GM12878 (cell line): ENCODE data around the gene DEF6. TPM values are rescaled to one million over a fixed set of nuclear protein-coding genes. Genes with fewer than 3 reads are reported as not detected.

ENCODE experiments used
- ATAC-seq: fragments of 200-7000 bp; cut with Tn5 transposase; 3 replicates; pipeline ENCODE4 v1.9.1; 2020; ENCODE audit warnings: mild to moderate bottlenecking, moderate library complexity
- Bru-seq: library from RNA; stranded (reverse); fragments of 400-500 nt; gene quantifications from one replicate; lab custom pipeline; 2021; lab: Mats Ljungman, UMichigan
- BruChase-seq, 2 experiments: library from RNA; stranded (reverse); fragments of 400-500 nt; gene quantifications; one replicate each; lab custom pipeline; 2021; lab: Mats Ljungman, UMichigan
- BruUV-seq: library from RNA; stranded (reverse); fragments of 400-500 nt; replicated peaks from 2 replicates; lab custom pipeline; 2021; lab: Mats Ljungman, UMichigan
- CTCF ChIA-PET: fragments of 300-600 bp; sonication (Branson Sonifier 250); formaldehyde crosslinking; extraction: SDS; loops from one replicate; lab custom pipeline; 2021; ENCODE audit warnings: inconsistent platforms; lab: Yijun Ruan, JAX
- POLR2A ChIA-PET: fragments of 350-600 bp; formaldehyde crosslinking; extraction: SDS; loops from one replicate; lab custom pipeline; 2021; ENCODE audit warnings: inconsistent platforms; lab: Charles Lee
- RAD21 ChIA-PET: fragments of 300-600 bp; sonication (Branson Sonifier 250); formaldehyde crosslinking; loops from one replicate; lab custom pipeline; 2023; ENCODE audit warnings: antibody characterized with exemption; ENCODE audit not compliant: unreplicated experiment; lab: Charles Lee
- SMC1A ChIA-PET: fragments of 300-600 bp; sonication (Branson Sonifier 250); formaldehyde crosslinking; loops from one replicate; lab custom pipeline; 2023; ENCODE audit not compliant: unreplicated experiment, uncharacterized antibody; lab: Charles Lee
- DNase-seq: peaks from one replicate; pipeline ENCODE4 v3.0.0-alpha.2; 2011; ENCODE audit warnings: low read depth, low spot score
- FAIRE-seq: peaks from 3 replicates; lab custom pipeline; 2011; peaks lifted over from hg19 to GRCh38; lab: Jason Lieb, UNC
- H2AFZ ChIP-seq: 2 replicates; pipeline ENCODE4 v1.6.0; 2011; ENCODE audit warnings: low read depth, low read length, control low read depth; ENCODE audit not compliant: control insufficient read depth
- H3K27ac ChIP-seq: 2 replicates; pipeline ENCODE4 v1.5.1; 2011; ENCODE audit warnings: control low read depth; ENCODE audit not compliant: control insufficient read depth, insufficient read depth
- H3K27me3 ChIP-seq, 2 experiments: replicated peaks in 1 of 2; 2 replicates each; pipeline versions ENCODE4 v1.6.0 to v1.6.1; 2011; ENCODE audit warnings: low read length in 1 of 2; ENCODE audit not compliant: control insufficient read depth in 2 of 2, insufficient read depth in 2 of 2
- H3K36me3 ChIP-seq, 2 experiments: 2 replicates each; pipeline ENCODE4 v1.5.1; 2011; ENCODE audit warnings: low read length in 1 of 2; ENCODE audit not compliant: control insufficient read depth in 2 of 2, insufficient read depth in 2 of 2
- H3K4me1 ChIP-seq: 2 replicates; pipeline ENCODE4 v1.6.1; 2011; ENCODE audit warnings: mild to moderate bottlenecking, low read length, moderate library complexity, mixed read lengths; ENCODE audit not compliant: control insufficient read depth, insufficient read depth
- H3K4me2 ChIP-seq: 2 replicates; pipeline ENCODE4 v1.6.0; 2011; ENCODE audit warnings: control low read depth; ENCODE audit not compliant: control insufficient read depth, insufficient read depth
- H3K4me3 ChIP-seq: fragments of 200-600 bp; sonication (generic); 2 replicates; pipeline ENCODE4 v1.5.1; 2016
- H3K79me2 ChIP-seq: 2 replicates; pipeline ENCODE4 v1.6.0; 2011; ENCODE audit warnings: low read length; ENCODE audit not compliant: control insufficient read depth, insufficient read depth
- H3K9ac ChIP-seq: 2 replicates; pipeline ENCODE4 v1.8.0; 2011; ENCODE audit warnings: low read length, control low read depth, mixed read lengths; ENCODE audit not compliant: control insufficient read depth, insufficient read depth
- H3K9me3 ChIP-seq: replicated peaks from 3 replicates; pipeline ENCODE4 v1.5.1; 2011; ENCODE audit warnings: mild to moderate bottlenecking, low read length; ENCODE audit not compliant: control insufficient read depth, insufficient read depth
- H4K20me1 ChIP-seq: 2 replicates; pipeline ENCODE4 v1.6.0; 2011; ENCODE audit not compliant: control insufficient read depth, insufficient read depth
- CEBPZ ChIP-seq: fragments of 150-350 bp; IDR thresholded peaks from 2 replicates; pipeline ENCODE4 v1.6.1; 2016; ENCODE audit warnings: low read depth, low read length
- MLLT1 ChIP-seq: fragments of 450-650 bp; IDR thresholded peaks from 2 replicates; pipeline ENCODE4 v1.6.1; 2016; ENCODE audit warnings: mild to moderate bottlenecking
- PAX5 ChIP-seq: IDR thresholded peaks from 2 replicates; pipeline ENCODE4 v1.6.1; 2011; ENCODE audit warnings: low read depth, low read length, borderline replicate concordance
- STAT3 ChIP-seq: IDR thresholded peaks from 2 replicates; pipeline ENCODE4 v1.6.1; 2011; ENCODE audit warnings: low read depth, low read length, improper control_type of control experiment
- ZBTB40 ChIP-seq: fragments of 450-650 bp; IDR thresholded peaks from 2 replicates; pipeline ENCODE4 v1.6.1; 2016; ENCODE audit warnings: mild to moderate bottlenecking, moderate library complexity, borderline replicate concordance
- WGBS: methylation state at CpG from one replicate; pipeline ENCODE4 v1.1.6; 2016; ENCODE audit warnings: low lambda C conversion rate; ENCODE audit not compliant: insufficient replicate concordance, insufficient coverage; ENCODE audit errors: missing lambda C conversion rate; 5-methylcytosine and 5-hydroxymethylcytosine counted together
- in situ Hi-C: fragments of 300-500 bp; cut with MboI; formaldehyde crosslinking; loops from 9 replicates; pipeline ENCODE4 v1.14.3; 2018; ENCODE audit warnings: mixed read lengths
- intact Hi-C: fragments of 100-400 bp; cut with micrococcal nuclease; formaldehyde crosslinking; loops from one replicate; pipeline ENCODE4 v1.14.2; 2022; ENCODE audit not compliant: unreplicated experiment
- long read RNA-seq, 2 experiments: library from polyadenylated mRNA; unstranded; transcript quantifications; one replicate each; pipeline ENCODE4 v2.0.0, GENCODE V29; 2019 to 2020
- polyA minus RNA-seq, 3 experiments: library from RNA; depleted of rRNA, polyadenylated mRNA; stranded (reverse); fragments of >200 nt; gene quantifications; 2 replicates each; pipeline ENCODE4 v1.2.3, GENCODE V29; 2011
- polyA plus RNA-seq, 11 experiments: library from polyadenylated mRNA; depleted of rRNA in 4 of 11; unstranded in 6 of 11; stranded (reverse) in 5 of 11; fragments of >200 nt; fragmentation: Nextera tagmentation in 4 of 11; fragmentation: Illumina TruSeq in 1 of 11; extraction: Ambion mirVana in 4 of 11; extraction: Trizol in 1 of 11; gene quantifications; 1 replicate in 1 of 11; 2 replicates in 10 of 11; pipeline versions ENCODE4 v1.2.1 to v1.2.3, GENCODE V29; 2011 to 2016; ENCODE audit warnings: inconsistent platforms in 2 of 11, missing spikeins in 2 of 11, low read depth in 1 of 11
- total RNA-seq, 4 experiments: library from RNA; depleted of rRNA in 3 of 4; stranded (reverse); fragments of >200 nt in 3 of 4; fragmentation: Illumina TruSeq in 1 of 4; extraction: Trizol in 1 of 4; gene quantifications; 2 replicates each; pipeline versions ENCODE4 v1.2.1 to v1.2.3, GENCODE V29; 2013 to 2021

DEF6 gene
- total RNA-seq (2013; cell fraction: nucleolus; rRNA removed), result 29.5 and 31.1 TPM in 2 replicates
- total RNA-seq (2014; rRNA removed) (51.1 and 55.3 TPM in 2 replicates), total RNA-seq (2014; rRNA removed; fragmentation: Illumina TruSeq; extraction: Trizol) (26.9 and 29.3 TPM in 2 replicates), total RNA-seq (2021) (58.1 and 66.3 TPM in 2 replicates), polyA plus RNA-seq (2011; rRNA removed) (26.1 and 42.3 TPM in 2 replicates), polyA plus RNA-seq (2014; fragmentation: Illumina TruSeq; extraction: Trizol) (9.3 and 21.6 TPM in 2 replicates), polyA plus RNA-seq (2014; fragmentation: Nextera tagmentation; extraction: Ambion mirVana) (1 to 10 TPM; 3.3 to 5.1 TPM), polyA plus RNA-seq (2014; rRNA removed) (59.8 and 72.1 TPM in 2 replicates), polyA plus RNA-seq (2016; fragmentation: Nextera tagmentation; extraction: Ambion mirVana) (10 to 100 TPM; 59.9 to 69.5 TPM), polyA minus RNA-seq (2011; rRNA and poly(A)+ RNA removed) (34.4 and 55.3 TPM in 2 replicates), Bru-seq, nascent RNA (percentile 75 among the genes with signal in this experiment), BruChase-seq, experiment 1, labeled RNA remaining after a 6-hour chase (percentile 73 among the genes with signal in this experiment), BruChase-seq, experiment 2, labeled RNA remaining after a 2-hour chase (percentile 78 among the genes with signal in this experiment)
- polyA plus RNA-seq (2011; ENCODE audit: low read depth), result 14.7 TPM
- 52.1 and 69.4 TPM in 2 replicates for polyA plus RNA-seq (2011; cell fraction: cytosol; rRNA removed)
- polyA plus RNA-seq (2011; cell fraction: nucleus; rRNA removed), result 108 and 140 TPM in 2 replicates
- polyA plus RNA-seq (2012), result 35.5 and 37.3 TPM in 2 replicates
- 20.3 and 20.8 TPM in 2 replicates for polyA minus RNA-seq (2011; cell fraction: cytosol; rRNA and poly(A)+ RNA removed)
- 24.4 and 32.3 TPM in 2 replicates for polyA minus RNA-seq (2011; cell fraction: nucleus; rRNA and poly(A)+ RNA removed)
- long read RNA-seq, experiment 1, transcript DEF6-201 (11 exons, 2,262 nt), result major isoform, 40 of 49 reads
- long read RNA-seq, experiment 1, partial matches to known transcripts, result 4 of 49 reads
- long read RNA-seq, experiment 1, other reads (novel, unspliced or antisense), result 5 of 49 reads
- long read RNA-seq, experiment 2, partial matches to known transcripts, result 3 of 4 reads
- long read RNA-seq, experiment 2, other reads (novel, unspliced or antisense), result 0 of 4 reads

- peaks cover 41% of the 10 kb centered on the region for H3K79me2 ChIP-seq
- POLR2A ChIA-PET, result interaction anchor here (0.5 to 2.1 kb wide), 10 partner anchors 12 to 171 kb away, joined by 3 to 7 read pairs (median 3); partner anchors contain the start of genes PPARD, RPL10A and ZNF76
- FAIRE-seq (peak; percentile 97), DNase-seq (peak; percentile 72), ATAC-seq (peak; percentile 92)
- RAD21 ChIA-PET, result interaction anchor here (0.6 to 7.5 kb wide), 14 partner anchors 15 to 439 kb away, joined by 3 to 127 read pairs (median 4); partner anchors contain the start of genes ARMC12, FANCE, PPARD and RPL10A
- H3K4me2 ChIP-seq, result peak within 1 kb of the TSS; percentile 97
- peak within 1 kb of the TSS; percentile 80 for H2AFZ ChIP-seq
- H3K27ac ChIP-seq, result peak within 1 kb of the TSS; percentile 93
- H3K4me3 ChIP-seq, result peak within 1 kb of the TSS; percentile 89
- under 1% methylated on average over 35 of the region's 35 CpGs for WGBS
- H3K27me3 ChIP-seq, result no peaks in the 10 kb centered on the region
- TSS peak; percentile 50 for BruUV-seq
- peaks cover 25% of the 10 kb centered on the region for H3K4me1 ChIP-seq
- peaks cover 4 to 14% of the 10 kb centered on the region in 2 experiments; a peak in 3 of 4 replicates for H3K36me3 ChIP-seq
- intact Hi-C loops (loop anchor here (1.0 to 10.0 kb wide), 6 partner anchors 29 to 434 kb away; partner anchors contain the start of genes PPARD and RPL10A), in situ Hi-C loops (loop anchor here (5.0 kb wide), 2 partner anchors 34 to 169 kb away; partner anchors contain the start of gene RPL10A)
- no peaks in the 10 kb centered on the region for H3K9me3 ChIP-seq
- CTCF ChIA-PET, result interaction anchor here (0.6 to 7.2 kb wide), 23 partner anchors 9 to 438 kb away, joined by 3 to 217 read pairs (median 4); partner anchors contain the start of genes FANCE, PPARD, RPL10A and ZNF76
- peak within 1 kb of the TSS; percentile 79 for H3K9ac ChIP-seq
- no peaks in the 10 kb centered on the region for H4K20me1 ChIP-seq
- SMC1A ChIA-PET, result interaction anchor here (0.6 to 7.1 kb wide), 12 partner anchors 10 to 439 kb away, joined by 3 to 135 read pairs (median 4); partner anchors contain the start of genes ARMC12, FANCE and PPARD
- TF ChIP-seq CEBPZ (no peak), ZBTB40 (no peak), STAT3 (no peak), PAX5 (no peak), MLLT1 (peak; percentile 68)
Observed at GRCh38 chr6:35297601-35298481, at the start of gene DEF6. TSS of gene DEF6 (plus strand) at chr6:35297818. CDS start at chr6:35297857, 39 bp downstream.
